Muscle of leg (tissue), 11 donors: ENCODE measurements around the gene BMP2. TPM values are rescaled to one million over a fixed set of nuclear protein-coding genes. Genes with fewer than 3 reads are reported as not detected.

Experiments used
- DNase-seq: peaks from one replicate; pipeline ENCODE4 v3.0.0; 2013
- H3K27ac ChIP-seq: one replicate; pipeline ENCODE4 v1.5.1; 2013; ENCODE audit warnings: mild to moderate bottlenecking, low read length, control low read depth
- H3K27me3 ChIP-seq: one replicate; pipeline ENCODE4 v1.6.1; 2013; ENCODE audit warnings: low read length; ENCODE audit not compliant: control insufficient read depth, insufficient read depth
- H3K36me3 ChIP-seq: one replicate; pipeline ENCODE4 v1.6.1; 2013; ENCODE audit warnings: low read length; ENCODE audit not compliant: control insufficient read depth, insufficient read depth
- H3K4me1 ChIP-seq: one replicate; pipeline ENCODE4 v1.6.1; 2013; ENCODE audit warnings: low read length; ENCODE audit not compliant: control insufficient read depth, insufficient read depth
- H3K4me3 ChIP-seq: one replicate; pipeline ENCODE4 v1.5.1; 2013; ENCODE audit warnings: low read length, control low read depth
- H3K9me3 ChIP-seq: replicated peaks from 2 replicates; pipeline ENCODE4 v1.6.1; 2013; ENCODE audit warnings: low read depth, low read length; ENCODE audit not compliant: control insufficient read depth
- WGBS: methylation state at CpG from one replicate; pipeline ENCODE4 v1.1.5; 2013; ENCODE audit warnings: missing lambda C conversion rate; ENCODE audit not compliant: insufficient coverage; 5-methylcytosine and 5-hydroxymethylcytosine counted together
- polyA plus RNA-seq, 8 donors: library from polyadenylated mRNA; unstranded; fragments of 120-200 nt; gene quantifications; one replicate each; pipeline versions ENCODE4 v1.2.1 to v1.2.3, GENCODE V29; 2013; ENCODE audit warnings: inconsistent platforms in 1 of 8, low replicate concordance in 1 of 8; ENCODE audit not compliant: insufficient read length in 8 of 8, insufficient read depth in 1 of 8
- total RNA-seq: library from RNA; stranded (reverse); fragments of 120-200 nt; gene quantifications from one replicate; pipeline ENCODE4 v1.2.4, GENCODE V29; 2013

The BMP2 gene
- total and polyA plus RNA-seq, 9 donors: 1.1 to 6.2 (median 1.9) TPM

DNA sequence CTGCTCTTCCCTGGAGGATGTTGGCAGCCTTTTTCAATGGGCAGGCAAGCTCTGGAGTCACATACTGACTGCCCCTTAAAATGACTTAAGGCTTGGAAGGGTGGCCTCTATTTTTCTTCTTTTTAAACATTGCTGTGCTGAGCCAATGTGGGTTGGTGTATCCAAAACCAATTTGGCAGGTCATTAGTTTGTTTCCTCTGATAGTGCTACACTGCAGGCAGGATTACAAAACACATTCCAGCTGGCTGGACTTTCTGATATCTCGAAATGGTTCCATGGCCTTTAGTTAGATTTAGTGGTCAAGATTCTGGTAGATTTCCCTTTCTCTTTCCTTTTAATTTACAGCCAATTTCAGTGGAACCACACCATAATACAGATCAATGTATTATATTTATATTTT lies 28.1 kb upstream of the BMP2 start:
- no CpG with 5 or more reads among the region's 1 CpG for WGBS
- peaks cover 2% of the 10 kb centered on the region for H3K9me3 ChIP-seq
- H3K4me1 ChIP-seq: no peaks in the 10 kb centered on the region
- H3K36me3 ChIP-seq: no peaks in the 10 kb centered on the region
- no peaks in the 10 kb centered on the region for H3K27me3 ChIP-seq
- no peak overlapping the region for H3K27ac ChIP-seq
- H3K4me3 ChIP-seq: no peak overlapping the region
- no peak for DNase-seq

DNA sequence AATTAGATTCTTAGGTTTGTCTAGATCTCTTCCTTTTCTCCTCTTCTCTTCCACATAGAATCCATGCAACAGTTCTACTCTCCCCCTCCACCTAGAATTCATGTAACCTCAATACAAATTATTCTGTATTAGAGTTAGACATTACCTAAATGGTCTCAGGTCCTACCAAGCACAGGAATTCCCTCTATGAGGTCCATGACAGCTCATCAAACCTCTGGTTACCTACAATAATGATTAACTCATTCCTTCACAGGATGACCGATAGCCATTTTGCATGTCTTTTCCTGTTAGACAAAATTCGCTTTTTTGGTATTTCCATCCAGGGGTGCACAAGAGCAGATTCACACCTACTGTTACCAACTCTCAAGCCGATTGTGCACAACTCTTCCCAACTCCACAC lies 27.4 kb upstream of the BMP2 start:
- Histone ChIP-seq H3K4me3 (no peak overlapping the region), H3K9me3 (peaks cover under 1% of the 10 kb centered on the region), H3K27me3 (no peaks in the 10 kb centered on the region), H3K36me3 (no peaks in the 10 kb centered on the region), H3K27ac (no peak overlapping the region), H3K4me1 (no peaks in the 10 kb centered on the region)
- no peak for DNase-seq
- WGBS: 96% methylated on average over 2 of the region's 3 CpGs

DNA sequence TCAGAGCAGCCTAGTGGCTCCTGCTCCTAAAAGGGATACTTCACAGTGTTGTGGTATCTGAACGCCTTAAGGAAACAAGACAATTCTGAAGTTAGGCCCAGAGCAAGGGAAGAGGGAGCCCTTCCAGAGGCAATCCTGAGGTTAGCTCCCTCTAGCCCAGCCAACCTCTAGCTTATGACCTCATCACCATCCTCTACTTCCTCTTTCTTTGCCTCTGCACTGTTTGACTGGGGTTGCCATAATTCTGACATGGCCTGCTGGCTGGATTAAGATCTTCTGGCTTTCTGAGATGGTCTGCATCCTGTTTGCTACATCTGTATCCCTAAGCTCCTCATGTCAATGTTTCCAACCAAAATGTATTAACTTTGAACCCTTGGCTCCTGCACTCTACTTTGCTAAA lies 23.3 kb upstream of the BMP2 start:
- 100% methylated on average over 1 of the region's 1 CpG for WGBS
- no peak for DNase-seq
- no peaks in the 10 kb centered on the region for H3K9me3 ChIP-seq
- no peaks in the 10 kb centered on the region for H3K27me3 ChIP-seq
- no peak overlapping the region for H3K4me3 ChIP-seq
- H3K36me3 ChIP-seq: no peaks in the 10 kb centered on the region
- no peak overlapping the region for H3K27ac ChIP-seq
- H3K4me1 ChIP-seq: no peaks in the 10 kb centered on the region

DNA sequence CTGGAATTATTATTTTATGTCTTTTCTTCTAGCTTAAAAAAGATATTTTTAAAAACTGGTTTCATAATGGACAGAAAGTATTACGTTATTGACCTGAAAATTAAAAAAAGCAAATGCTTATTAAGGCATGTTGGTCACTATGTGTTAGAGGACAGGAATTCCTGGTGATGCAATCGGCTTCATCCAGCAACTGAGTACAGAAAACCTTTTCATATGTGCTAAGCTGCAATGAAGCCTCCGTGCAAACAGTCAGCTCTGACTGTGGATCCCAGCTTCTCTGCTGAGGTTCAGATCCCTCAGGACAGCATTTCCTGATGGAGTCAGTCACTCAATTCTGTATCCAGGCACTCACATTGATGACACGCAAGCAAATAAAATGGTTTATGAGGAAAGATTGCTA lies 22.7 kb upstream of the BMP2 start:
- Histone ChIP-seq H3K4me1 (no peaks in the 10 kb centered on the region), H3K4me3 (no peak overlapping the region), H3K9me3 (no peaks in the 10 kb centered on the region), H3K27me3 (no peaks in the 10 kb centered on the region), H3K36me3 (no peaks in the 10 kb centered on the region), H3K27ac (no peak overlapping the region)
- WGBS: 48% methylated on average over 3 of the region's 4 CpGs
- DNase-seq: no peak

DNA sequence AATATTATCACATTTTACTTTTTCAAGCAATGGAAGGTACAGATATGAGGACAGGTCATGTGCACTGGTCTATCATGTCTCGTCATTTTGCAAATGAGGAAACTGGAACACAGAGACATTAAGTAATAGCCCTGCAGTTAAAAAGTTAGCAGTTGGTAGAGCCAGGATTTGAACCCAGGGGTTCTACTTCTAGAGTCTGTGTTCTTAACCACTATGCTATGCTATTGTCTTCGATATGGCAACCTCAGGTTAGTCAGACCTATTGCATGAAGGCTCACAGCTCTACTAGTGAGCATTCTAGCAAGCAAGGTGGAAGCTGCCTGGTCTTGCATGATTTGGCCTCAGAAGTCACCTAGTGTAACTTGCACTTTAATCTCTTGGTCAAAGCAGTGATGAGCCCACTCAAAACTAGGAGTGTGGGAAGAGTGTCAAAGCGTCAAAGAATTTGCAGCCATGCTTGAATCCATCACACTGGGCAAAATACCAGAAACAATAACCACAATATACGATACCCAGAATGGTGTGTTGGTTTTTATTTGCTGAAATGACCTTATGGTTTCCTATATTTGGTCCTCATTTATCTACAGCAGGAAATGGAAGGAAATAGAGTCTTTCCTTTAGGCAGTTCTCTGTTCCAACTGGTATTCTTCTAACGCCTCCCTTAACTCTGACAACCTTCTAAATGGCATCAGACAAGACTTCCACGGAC lies 20.4 kb upstream of the BMP2 start:
- Histone ChIP-seq H3K9me3 (no peaks in the 10 kb centered on the region), H3K27ac (no peak overlapping the region), H3K27me3 (no peaks in the 10 kb centered on the region), H3K4me3 (no peak overlapping the region), H3K36me3 (no peaks in the 10 kb centered on the region), H3K4me1 (no peaks in the 10 kb centered on the region)
- 81% methylated on average over 2 of the region's 6 CpGs for WGBS
- no peak for DNase-seq

DNA sequence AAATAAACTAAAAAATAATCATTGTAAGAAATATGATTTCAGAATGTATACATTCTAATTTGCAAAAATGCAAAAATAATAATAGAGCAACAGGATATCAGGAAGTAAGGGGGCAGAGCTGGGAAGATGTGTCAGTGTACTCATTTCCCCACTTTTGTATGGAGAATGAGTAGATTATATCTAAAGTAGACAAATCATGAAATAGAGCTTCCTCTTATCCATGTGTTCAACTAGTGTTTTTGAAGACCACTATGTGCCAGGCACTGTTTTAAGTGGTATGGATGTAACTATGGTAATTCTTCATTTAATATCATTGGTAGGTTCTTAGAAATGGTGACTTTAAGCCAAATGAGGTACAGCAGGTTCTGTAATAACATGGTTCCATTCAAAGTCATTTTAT lies 17.0 kb upstream of the BMP2 start:
- H3K4me3 ChIP-seq: no peak overlapping the region
- no peaks in the 10 kb centered on the region for H3K9me3 ChIP-seq
- no peak for DNase-seq

DNA sequence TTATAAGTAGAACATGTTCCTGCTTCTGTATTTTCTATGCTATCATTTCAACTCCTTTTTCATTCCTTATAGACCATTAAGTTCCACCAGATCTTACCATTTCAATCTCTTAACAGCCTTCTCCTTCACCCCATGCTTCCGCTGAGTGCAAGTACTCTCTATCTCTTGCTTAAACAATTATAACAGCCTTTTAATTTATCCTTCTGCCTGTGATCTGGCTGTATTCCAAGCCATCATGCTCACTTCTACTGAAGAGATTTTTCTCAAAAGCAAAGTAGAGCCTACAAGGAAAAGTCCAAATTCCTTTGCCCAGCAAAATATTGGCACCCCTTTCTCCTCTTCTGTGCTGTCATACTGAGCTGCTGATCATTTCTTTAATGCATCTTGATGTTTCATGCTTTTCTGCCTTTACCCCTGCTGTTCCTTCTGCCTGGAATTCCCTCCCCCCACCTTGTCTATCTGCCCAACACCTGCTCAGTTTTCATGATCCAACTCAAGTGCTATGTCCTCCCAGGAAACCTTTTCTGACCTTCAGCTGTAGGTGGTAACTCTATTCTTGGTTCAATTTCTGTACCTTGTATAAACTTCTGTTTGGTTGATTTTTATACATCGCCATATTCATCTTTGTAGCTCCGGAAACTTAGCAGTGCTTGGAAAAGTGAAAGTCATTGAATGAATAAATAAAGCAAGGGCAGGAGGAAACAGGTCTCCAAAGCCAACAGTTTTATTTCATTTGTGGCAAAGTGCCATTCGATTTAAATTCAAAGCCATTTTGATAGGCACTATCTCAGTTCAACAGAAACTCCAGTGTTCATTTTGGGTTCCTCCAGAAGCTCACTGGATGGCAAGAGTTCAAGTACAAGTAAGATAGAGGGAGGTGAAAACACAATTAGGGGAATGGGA lies 10.5 kb upstream of the BMP2 start:
- 71% methylated on average over 3 of the region's 4 CpGs for WGBS
- H3K36me3 ChIP-seq: no peaks in the 10 kb centered on the region
- no peak overlapping the region for H3K4me3 ChIP-seq
- DNase-seq: no peak
- H3K27me3 ChIP-seq: no peaks in the 10 kb centered on the region
- no peaks in the 10 kb centered on the region for H3K4me1 ChIP-seq
- no peak overlapping the region for H3K27ac ChIP-seq
- H3K9me3 ChIP-seq: no peaks in the 10 kb centered on the region

More for the DNA sequence above, 17.0 kb upstream of the BMP2 start:
- no peaks in the 10 kb centered on the region for H3K36me3 ChIP-seq
- H3K4me1 ChIP-seq: no peaks in the 10 kb centered on the region
- no peak overlapping the region for H3K27ac ChIP-seq
- H3K27me3 ChIP-seq: no peaks in the 10 kb centered on the region

DNA sequence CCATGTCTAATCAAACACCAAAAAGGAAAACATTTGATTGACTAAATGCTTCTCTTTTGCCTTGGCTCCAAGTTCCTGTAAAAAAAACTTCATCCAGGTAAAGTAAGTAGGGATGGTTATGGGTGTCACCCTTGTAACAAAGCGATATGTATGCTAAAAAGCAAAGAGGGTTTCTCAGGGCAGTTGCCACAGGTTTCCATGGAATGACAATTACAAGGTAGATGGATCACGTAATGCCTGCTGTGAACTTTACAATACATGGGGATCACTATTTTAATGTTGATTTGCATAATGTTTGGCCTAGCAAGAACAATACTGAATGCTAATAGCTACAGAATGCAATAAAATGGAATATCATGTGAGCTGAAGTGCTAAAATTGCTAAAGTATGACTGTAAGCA lies 2.9 kb upstream of the BMP2 start:
- H3K27me3 ChIP-seq: peaks cover 25% of the 10 kb centered on the region
- no peaks in the 10 kb centered on the region for H3K9me3 ChIP-seq
- H3K4me3 ChIP-seq: no peak overlapping the region
- no peaks in the 10 kb centered on the region for H3K36me3 ChIP-seq
- H3K27ac ChIP-seq: no peak overlapping the region
- no peak for DNase-seq
- H3K4me1 ChIP-seq: peaks cover 1% of the 10 kb centered on the region
- WGBS: 87% methylated on average over 2 of the region's 2 CpGs

DNA sequence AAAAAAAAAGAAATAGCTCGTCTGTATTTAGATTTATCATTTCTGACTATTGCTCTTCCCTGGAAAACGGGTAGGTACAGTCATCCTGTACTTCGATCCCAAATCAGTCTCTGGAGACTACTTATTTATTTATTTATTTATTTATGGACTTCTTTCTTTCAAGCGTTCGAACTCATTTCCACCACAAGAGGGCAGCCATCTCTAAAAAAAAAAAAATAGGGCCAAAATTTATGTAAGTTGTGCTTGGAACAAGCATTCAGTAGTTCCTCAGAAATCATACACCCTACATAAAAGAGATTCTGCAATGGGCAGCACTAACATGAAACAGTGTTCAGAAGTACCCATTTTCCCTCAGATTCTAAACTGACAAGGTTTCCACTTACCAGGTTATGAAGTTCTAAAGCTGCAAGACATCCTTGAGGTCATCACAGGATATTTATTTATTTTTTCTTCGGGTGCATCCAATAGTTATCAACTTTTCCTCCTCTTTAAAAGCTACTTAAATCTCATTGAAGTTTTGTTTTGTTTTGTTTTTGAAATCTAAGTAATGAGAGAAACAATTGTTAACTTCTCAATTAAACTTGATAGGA lies 1.9 kb upstream of the BMP2 start:
- peaks cover 8% of the 10 kb centered on the region for H3K4me1 ChIP-seq
- no peak overlapping the region for H3K4me3 ChIP-seq
- DNase-seq: peak; percentile 86
- H3K36me3 ChIP-seq: no peaks in the 10 kb centered on the region
- H3K9me3 ChIP-seq: no peaks in the 10 kb centered on the region
- H3K27ac ChIP-seq: no peak overlapping the region
- peaks cover 35% of the 10 kb centered on the region for H3K27me3 ChIP-seq
- WGBS: no CpG with 5 or more reads among the region's 6 CpGs

DNA sequence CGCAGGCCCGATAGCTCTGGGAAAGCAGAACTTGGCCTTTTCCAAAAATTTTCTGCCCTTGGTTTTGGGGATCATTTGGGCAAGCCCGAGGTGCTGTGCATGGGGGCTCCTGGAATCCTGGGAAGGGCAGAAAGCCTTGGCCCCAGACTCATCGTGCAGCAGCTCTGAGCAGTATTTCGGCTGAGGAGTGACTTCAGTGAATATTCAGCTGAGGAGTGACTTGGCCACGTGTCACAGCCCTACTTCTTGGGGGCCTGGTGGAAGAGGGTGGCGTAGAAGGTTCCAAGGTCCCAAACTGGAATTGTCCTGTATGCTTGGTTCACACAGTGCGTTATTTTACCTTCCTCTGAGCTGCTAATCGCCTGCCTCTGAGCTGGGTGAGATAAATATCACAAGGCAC lies 1.1 kb upstream of the BMP2 start:
- H3K36me3 ChIP-seq: no peaks in the 10 kb centered on the region
- no peaks in the 10 kb centered on the region for H3K9me3 ChIP-seq
- no peak for DNase-seq
- no peak overlapping the region for H3K4me3 ChIP-seq
- peaks cover 37% of the 10 kb centered on the region for H3K27me3 ChIP-seq
- peaks cover 8% of the 10 kb centered on the region for H3K4me1 ChIP-seq
- no peak overlapping the region for H3K27ac ChIP-seq
- 72% methylated on average over 6 of the region's 9 CpGs for WGBS
